ENCODE results near the gene CDK17. TPM values are rescaled to one million over a fixed set of nuclear protein-coding genes. Genes with fewer than 3 reads are reported as not detected.

Gene CDK17
- total RNA-seq, 1 experiment from 2014 or later = 21.4 TPM

- no peaks in the 10 kb centered on the region for H3K9me3 ChIP-seq (ENCODE audit: control insufficient read depth in 1 of 2, insufficient read depth in 1 of 2, low read depth in 1 of 2, low read length in 2 of 2)
- POLR2A ChIA-PET = no interaction called here
- no peaks in the 10 kb centered on the region for H3K36me3 ChIP-seq (ENCODE audit: control insufficient read depth in 1 of 2, insufficient read depth in 2 of 2, low read length in 2 of 2)
- no TSS peak for BruUV-seq (replicated peaks)
- H3K27ac ChIP-seq (ENCODE audit: low read depth, low read length) = peak overlapping the region; percentile 57
- TF ChIP-seq SP1 (IDR thresholded peaks at IDR 0.05; ENCODE audit: low read depth) (0 out of 2 replicates have a peak, but pooled peaks have one; percentile 11), SIN3A (IDR thresholded peaks at IDR 0.05; ENCODE audit: low read depth) (peak; percentile 53; the same call in 1 of the 2 replicates), POLR2AphosphoS5 (IDR thresholded peaks at IDR 0.05; ENCODE audit: low read depth, low read length) (no peak)
- intact Hi-C loops (cut with micrococcal nuclease) = loop anchor here (2.0 to 5.0 kb wide), 3 partner anchors 102 to 338 kb away; no protein-coding TSS in a partner anchor
- peaks cover 10 to 20% of the 10 kb centered on the region in 2 experiments; a peak in 3 of 4 replicates for H3K4me1 ChIP-seq (ENCODE audit: control insufficient read depth in 1 of 2, insufficient read depth in 2 of 2, low read length in 2 of 2)
- H3K9ac ChIP-seq (ENCODE audit: low read length) = peak overlapping the region; percentile 56
- no peaks in the 10 kb centered on the region for H3K27me3 ChIP-seq (ENCODE audit: insufficient read depth, low read length)
- DNase-seq (ENCODE audit: low read depth, low spot score) = no peak
- H3K4me3 ChIP-seq (replicated peaks in 1 of 2; ENCODE audit: low read depth in 1 of 2, low read length in 2 of 2) = peak overlapping the region; percentile 59 to 70
- H4K20me1 ChIP-seq (ENCODE audit: insufficient read depth) = peaks cover 11% of the 10 kb centered on the region; the same call in 1 of the 2 replicates
- H3K79me2 ChIP-seq (ENCODE audit: insufficient read depth, low read length) = peaks cover 41% of the 10 kb centered on the region
- H3K4me2 ChIP-seq (ENCODE audit: low read length) = peak overlapping the region; percentile 97
- CTCF ChIA-PET = interaction anchor here (0.8 to 1.6 kb wide), 4 partner anchors 9 to 250 kb away, joined by 3 to 9 read pairs (median 4); no protein-coding TSS in a partner anchor
- H2AFZ ChIP-seq (ENCODE audit: low read depth, low read length, poor library complexity, severe bottlenecking) = peak overlapping the region; percentile 100
- RAD21 ChIA-PET (ENCODE audit: low non-redundant PET in 1 of 2, low total read pairs in 2 of 2, uncharacterized antibody in 2 of 2, unreplicated experiment in 2 of 2) = interaction anchor here (1.3 to 1.5 kb wide), 2 partner anchors 116 to 185 kb away, joined by 3 read pairs; no protein-coding TSS in a partner anchor
- ATAC-seq = peak; percentile 40
- no peaks in the 10 kb centered on the region for H3K9me2 ChIP-seq (ENCODE audit: insufficient read depth)
These were observed 414 bp upstream of the CDK17 start for GRCh38 chr12:96400631-96401075.

GRCh38 chr12:96399120-96399918, 920 bp downstream of the CDK17 start:
- peak overlapping the region; percentile 78 for H3K9ac ChIP-seq (ENCODE audit: low read length)
- no peaks in the 10 kb centered on the region for H3K36me3 ChIP-seq (ENCODE audit: control insufficient read depth in 1 of 2, insufficient read depth in 2 of 2, low read length in 2 of 2)
- H3K4me2 ChIP-seq (ENCODE audit: low read length) = peak overlapping the region; percentile 97
- no TSS peak for BruUV-seq (replicated peaks)
- RAD21 ChIA-PET (ENCODE audit: low non-redundant PET in 1 of 2, low total read pairs in 2 of 2, uncharacterized antibody in 2 of 2, unreplicated experiment in 2 of 2) = interaction anchor here in 1 of 2 experiments (1.3 kb wide), 1 partner anchor 117 kb away, joined by 3 read pairs; no protein-coding TSS in a partner anchor
- CTCF ChIA-PET = interaction anchor here (0.7 to 1.1 kb wide), 3 partner anchors 8 to 105 kb away, joined by 3 read pairs; no protein-coding TSS in a partner anchor
- H3K9me3 ChIP-seq (ENCODE audit: control insufficient read depth in 1 of 2, insufficient read depth in 1 of 2, low read depth in 1 of 2, low read length in 2 of 2) = no peaks in the 10 kb centered on the region
- peaks cover 11% of the 10 kb centered on the region; the same call in 1 of the 2 replicates for H4K20me1 ChIP-seq (ENCODE audit: insufficient read depth)
- H3K4me3 ChIP-seq (replicated peaks in 1 of 2; ENCODE audit: low read depth in 1 of 2, low read length in 2 of 2) = peak overlapping the region; percentile 59 to 70
- ATAC-seq = peak; percentile 35
- TF ChIP-seq CTCF (IDR thresholded peaks at IDR 0.05 in 2 of 3, conservative IDR thresholded peaks at IDR 0.05 in 1 of 3; ENCODE audit: borderline replicate concordance in 1 of 3, insufficient read depth in 1 of 3, low read depth in 2 of 3, low read length in 2 of 3) (0 out of 6 replicates have a peak, but pooled peaks of 1 of the 3 experiments have one; percentile 7), EGR1 (IDR thresholded peaks at IDR 0.05; ENCODE audit: low read depth) (peak; percentile 74), RAD21 (IDR thresholded peaks at IDR 0.05; ENCODE audit: low read depth) (peak; percentile 11; the same call in 1 of the 2 replicates), REST (IDR thresholded peaks at IDR 0.05; ENCODE audit: low read depth) (no peak), MAX (IDR thresholded peaks at IDR 0.05) (peak; percentile 30)
- POLR2A ChIA-PET = interaction anchor here (0.5 to 1.4 kb wide), 3 partner anchors 31 to 1114 kb away, joined by 3 to 5 read pairs (median 4); no protein-coding TSS in a partner anchor
- no peaks in the 10 kb centered on the region for H3K9me2 ChIP-seq (ENCODE audit: insufficient read depth)
- H3K79me2 ChIP-seq (ENCODE audit: insufficient read depth, low read length) = peaks cover 53% of the 10 kb centered on the region
- peaks cover 10 to 20% of the 10 kb centered on the region in 2 experiments; a peak in 3 of 4 replicates for H3K4me1 ChIP-seq (ENCODE audit: control insufficient read depth in 1 of 2, insufficient read depth in 2 of 2, low read length in 2 of 2)
- no peak for DNase-seq (ENCODE audit: low read depth, low spot score)
- intact Hi-C loops (cut with micrococcal nuclease) = no loop called here
- no peaks in the 10 kb centered on the region for H3K27me3 ChIP-seq (ENCODE audit: insufficient read depth, low read length)
- H3K27ac ChIP-seq (ENCODE audit: low read depth, low read length) = peak overlapping the region; percentile 98
- H2AFZ ChIP-seq (ENCODE audit: low read depth, low read length, poor library complexity, severe bottlenecking) = no peak overlapping the region

Measured in HCT116 (cell line).